Neural progenitor cell (in vitro differentiated cells): Measurements from ENCODE around the gene MORN4.

Experiments
- EZH2 ChIP-seq: fragments of 200-600 bp; sonication (generic); IDR thresholded peaks from 2 replicates; pipeline ENCODE4 v1.6.1; 2017; ENCODE audit warnings: antibody characterized with exemption, mild to moderate bottlenecking, moderate library complexity
- EZH2phosphoT487 ChIP-seq: fragments of 200-600 bp; sonication (generic); IDR thresholded peaks from 2 replicates; pipeline ENCODE4 v1.6.1; 2017; ENCODE audit warnings: antibody characterized with exemption
- TF ChIP-seq, protein P1 (sequence below): fragments of 200-600 bp; sonication (generic); IDR thresholded peaks from 2 replicates; pipeline ENCODE4 v1.5.1; 2017; ENCODE audit warnings: antibody characterized with exemption, mild to moderate bottlenecking

DNA sequence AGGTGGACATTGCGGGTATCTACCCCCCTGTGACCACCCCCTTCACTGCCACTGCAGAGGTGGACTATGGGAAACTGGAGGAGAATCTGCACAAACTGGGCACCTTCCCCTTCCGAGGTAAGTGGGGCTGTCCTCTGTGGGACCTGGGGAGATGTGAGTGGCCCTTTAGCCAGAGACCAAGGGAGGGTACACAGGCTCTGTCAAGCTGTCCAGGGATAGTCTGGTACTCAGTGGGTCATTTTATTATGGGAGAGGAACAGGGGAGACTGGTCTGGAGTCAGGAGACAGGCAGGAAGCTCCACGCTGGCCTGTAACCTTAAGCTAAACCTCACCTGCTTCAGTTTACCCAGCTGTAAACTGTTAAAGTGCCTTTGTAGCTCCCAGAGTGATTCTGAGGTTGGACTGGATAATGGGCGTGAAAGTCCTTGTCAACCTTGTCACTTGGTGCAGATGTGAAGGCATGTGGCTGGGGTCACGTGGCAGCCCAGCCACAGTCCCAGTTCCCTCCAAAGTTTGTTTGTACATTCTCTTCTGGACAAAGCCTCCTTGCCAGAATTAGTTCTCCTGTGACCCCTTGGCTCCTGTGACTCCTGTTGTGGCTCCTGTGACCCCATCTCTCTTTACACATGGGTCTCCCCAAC lies 48.4 kb downstream of the MORN4 start:
- TF ChIP-seq EZH2 = no peak
- TF ChIP-seq, protein P1, sequence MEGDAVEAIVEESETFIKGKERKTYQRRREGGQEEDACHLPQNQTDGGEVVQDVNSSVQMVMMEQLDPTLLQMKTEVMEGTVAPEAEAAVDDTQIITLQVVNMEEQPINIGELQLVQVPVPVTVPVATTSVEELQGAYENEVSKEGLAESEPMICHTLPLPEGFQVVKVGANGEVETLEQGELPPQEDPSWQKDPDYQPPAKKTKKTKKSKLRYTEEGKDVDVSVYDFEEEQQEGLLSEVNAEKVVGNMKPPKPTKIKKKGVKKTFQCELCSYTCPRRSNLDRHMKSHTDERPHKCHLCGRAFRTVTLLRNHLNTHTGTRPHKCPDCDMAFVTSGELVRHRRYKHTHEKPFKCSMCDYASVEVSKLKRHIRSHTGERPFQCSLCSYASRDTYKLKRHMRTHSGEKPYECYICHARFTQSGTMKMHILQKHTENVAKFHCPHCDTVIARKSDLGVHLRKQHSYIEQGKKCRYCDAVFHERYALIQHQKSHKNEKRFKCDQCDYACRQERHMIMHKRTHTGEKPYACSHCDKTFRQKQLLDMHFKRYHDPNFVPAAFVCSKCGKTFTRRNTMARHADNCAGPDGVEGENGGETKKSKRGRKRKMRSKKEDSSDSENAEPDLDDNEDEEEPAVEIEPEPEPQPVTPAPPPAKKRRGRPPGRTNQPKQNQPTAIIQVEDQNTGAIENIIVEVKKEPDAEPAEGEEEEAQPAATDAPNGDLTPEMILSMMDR = no peak
- TF ChIP-seq EZH2phosphoT487 = no peak
